Sigmoid colon (tissue), 4 donors: ENCODE measurements around the gene PDZRN4.

Experiments used
- EP300 ChIP-seq, 4 donors: sonication (generic); formaldehyde crosslinking; IDR thresholded peaks; one replicate each; pipeline ENCODE4 v1.6.1; 2017; ENCODE audit warnings: antibody characterized with exemption in 4 of 4
- POLR2A ChIP-seq, 2 donors: fragments of 450-650 bp; IDR thresholded peaks; one replicate each; pipeline ENCODE4 v1.6.1; 2016; ENCODE audit warnings: antibody characterized with exemption in 2 of 2, mild to moderate bottlenecking in 2 of 2, moderate library complexity in 2 of 2
- POLR2AphosphoS5 ChIP-seq, 4 donors: sonication (generic); formaldehyde crosslinking; IDR thresholded peaks; one replicate each; pipeline ENCODE4 v1.6.1; 2017; ENCODE audit warnings: antibody characterized with exemption in 4 of 4
- TF ChIP-seq, protein P1 (sequence below), 4 experiments: fragments of 450-650 bp in 3 of 4; fragments of 200-600 bp in 1 of 4; IDR thresholded peaks; one replicate each; pipeline ENCODE4 v1.5.1; 2016 to 2019; ENCODE audit warnings: antibody characterized with exemption in 4 of 4, mild to moderate bottlenecking in 3 of 4, moderate library complexity in 2 of 4

DNA sequence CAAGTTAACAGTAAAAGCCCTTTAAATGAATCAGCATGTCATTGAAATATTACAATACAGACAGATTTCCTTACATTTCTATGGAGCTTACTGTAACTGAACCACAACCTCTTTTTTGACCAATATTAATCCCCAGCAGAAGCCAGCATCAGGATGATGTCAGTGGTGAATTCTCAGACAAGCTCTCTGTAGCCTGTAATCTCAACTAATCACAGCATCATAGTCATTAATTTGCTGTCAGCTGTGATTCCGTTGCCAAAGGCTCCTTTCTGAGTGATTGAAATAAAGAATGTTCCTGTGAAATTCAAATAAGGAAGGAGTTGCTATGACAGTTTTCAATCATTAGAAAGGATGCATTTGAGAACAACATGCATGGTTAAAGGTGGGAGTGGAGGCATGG is 323.1 kb downstream of the PDZRN4 start:
- TF ChIP-seq POLR2A (IDR thresholded peaks at IDR 0.05), result no peak
- no peak for TF ChIP-seq POLR2AphosphoS5 (IDR thresholded peaks at IDR 0.05)
- TF ChIP-seq, protein P1, sequence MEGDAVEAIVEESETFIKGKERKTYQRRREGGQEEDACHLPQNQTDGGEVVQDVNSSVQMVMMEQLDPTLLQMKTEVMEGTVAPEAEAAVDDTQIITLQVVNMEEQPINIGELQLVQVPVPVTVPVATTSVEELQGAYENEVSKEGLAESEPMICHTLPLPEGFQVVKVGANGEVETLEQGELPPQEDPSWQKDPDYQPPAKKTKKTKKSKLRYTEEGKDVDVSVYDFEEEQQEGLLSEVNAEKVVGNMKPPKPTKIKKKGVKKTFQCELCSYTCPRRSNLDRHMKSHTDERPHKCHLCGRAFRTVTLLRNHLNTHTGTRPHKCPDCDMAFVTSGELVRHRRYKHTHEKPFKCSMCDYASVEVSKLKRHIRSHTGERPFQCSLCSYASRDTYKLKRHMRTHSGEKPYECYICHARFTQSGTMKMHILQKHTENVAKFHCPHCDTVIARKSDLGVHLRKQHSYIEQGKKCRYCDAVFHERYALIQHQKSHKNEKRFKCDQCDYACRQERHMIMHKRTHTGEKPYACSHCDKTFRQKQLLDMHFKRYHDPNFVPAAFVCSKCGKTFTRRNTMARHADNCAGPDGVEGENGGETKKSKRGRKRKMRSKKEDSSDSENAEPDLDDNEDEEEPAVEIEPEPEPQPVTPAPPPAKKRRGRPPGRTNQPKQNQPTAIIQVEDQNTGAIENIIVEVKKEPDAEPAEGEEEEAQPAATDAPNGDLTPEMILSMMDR (IDR thresholded peaks at IDR 0.05), result no peak
- TF ChIP-seq EP300 (IDR thresholded peaks at IDR 0.05), result no peak
